Measurements from ENCODE around the gene SEMA4C. TPM values are rescaled to one million over a fixed set of nuclear protein-coding genes. Genes with fewer than 3 reads are reported as not detected.

Gene SEMA4C
- total RNA-seq, 1 donor from 2014 or later: 62.4 TPM

- TF ChIP-seq, protein P1, sequence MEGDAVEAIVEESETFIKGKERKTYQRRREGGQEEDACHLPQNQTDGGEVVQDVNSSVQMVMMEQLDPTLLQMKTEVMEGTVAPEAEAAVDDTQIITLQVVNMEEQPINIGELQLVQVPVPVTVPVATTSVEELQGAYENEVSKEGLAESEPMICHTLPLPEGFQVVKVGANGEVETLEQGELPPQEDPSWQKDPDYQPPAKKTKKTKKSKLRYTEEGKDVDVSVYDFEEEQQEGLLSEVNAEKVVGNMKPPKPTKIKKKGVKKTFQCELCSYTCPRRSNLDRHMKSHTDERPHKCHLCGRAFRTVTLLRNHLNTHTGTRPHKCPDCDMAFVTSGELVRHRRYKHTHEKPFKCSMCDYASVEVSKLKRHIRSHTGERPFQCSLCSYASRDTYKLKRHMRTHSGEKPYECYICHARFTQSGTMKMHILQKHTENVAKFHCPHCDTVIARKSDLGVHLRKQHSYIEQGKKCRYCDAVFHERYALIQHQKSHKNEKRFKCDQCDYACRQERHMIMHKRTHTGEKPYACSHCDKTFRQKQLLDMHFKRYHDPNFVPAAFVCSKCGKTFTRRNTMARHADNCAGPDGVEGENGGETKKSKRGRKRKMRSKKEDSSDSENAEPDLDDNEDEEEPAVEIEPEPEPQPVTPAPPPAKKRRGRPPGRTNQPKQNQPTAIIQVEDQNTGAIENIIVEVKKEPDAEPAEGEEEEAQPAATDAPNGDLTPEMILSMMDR (IDR thresholded peaks at IDR 0.05; ENCODE audit: insufficient read depth, low read length, poor library complexity, severe bottlenecking): no peak
- Histone ChIP-seq H3K4me3 (ENCODE audit: low read depth, low read length) (no peak overlapping the region), H3K27me3 (ENCODE audit: control insufficient read depth, insufficient read depth, low read length) (peaks cover 2% of the 10 kb centered on the region), H3K36me3 (ENCODE audit: control insufficient read depth, insufficient read depth, low read length) (no peaks in the 10 kb centered on the region)
- DNase-seq (ENCODE audit: low read depth): no peak
These were observed 11.7 kb upstream of the SEMA4C start for GRCh38 chr2:96881349-96882195.

GRCh38 chr2:96880891-96881273 lies 11.0 kb upstream of the SEMA4C start:
- TF ChIP-seq, protein P1 (IDR thresholded peaks at IDR 0.05; ENCODE audit: insufficient read depth, low read length, poor library complexity, severe bottlenecking): no peak
- no peak overlapping the region for H3K4me3 ChIP-seq (ENCODE audit: low read depth, low read length)
- H3K27me3 ChIP-seq (ENCODE audit: control insufficient read depth, insufficient read depth, low read length): peaks cover 2% of the 10 kb centered on the region
- DNase-seq (ENCODE audit: low read depth): no peak
- no peaks in the 10 kb centered on the region for H3K36me3 ChIP-seq (ENCODE audit: control insufficient read depth, insufficient read depth, low read length)

GRCh38 chr2:96879545-96880040 lies 9.7 kb upstream of the SEMA4C start:
- H3K4me3 ChIP-seq (ENCODE audit: low read depth, low read length): no peak overlapping the region
- no peak for DNase-seq (ENCODE audit: low read depth)
- H3K36me3 ChIP-seq (ENCODE audit: control insufficient read depth, insufficient read depth, low read length): no peaks in the 10 kb centered on the region
- TF ChIP-seq, protein P1 (IDR thresholded peaks at IDR 0.05; ENCODE audit: insufficient read depth, low read length, poor library complexity, severe bottlenecking): no peak
- peaks cover 2% of the 10 kb centered on the region for H3K27me3 ChIP-seq (ENCODE audit: control insufficient read depth, insufficient read depth, low read length)

- no peaks in the 10 kb centered on the region for H3K36me3 ChIP-seq (ENCODE audit: control insufficient read depth, insufficient read depth, low read length)
- H3K27me3 ChIP-seq (ENCODE audit: control insufficient read depth, insufficient read depth, low read length): peaks cover 2% of the 10 kb centered on the region
- DNase-seq (ENCODE audit: low read depth): no peak
- TF ChIP-seq, protein P1 (IDR thresholded peaks at IDR 0.05; ENCODE audit: insufficient read depth, low read length, poor library complexity, severe bottlenecking): no peak
- no peak overlapping the region for H3K4me3 ChIP-seq (ENCODE audit: low read depth, low read length)
These were observed 9.1 kb upstream of the SEMA4C start for GRCh38 chr2:96878796-96879544.

DNA sequence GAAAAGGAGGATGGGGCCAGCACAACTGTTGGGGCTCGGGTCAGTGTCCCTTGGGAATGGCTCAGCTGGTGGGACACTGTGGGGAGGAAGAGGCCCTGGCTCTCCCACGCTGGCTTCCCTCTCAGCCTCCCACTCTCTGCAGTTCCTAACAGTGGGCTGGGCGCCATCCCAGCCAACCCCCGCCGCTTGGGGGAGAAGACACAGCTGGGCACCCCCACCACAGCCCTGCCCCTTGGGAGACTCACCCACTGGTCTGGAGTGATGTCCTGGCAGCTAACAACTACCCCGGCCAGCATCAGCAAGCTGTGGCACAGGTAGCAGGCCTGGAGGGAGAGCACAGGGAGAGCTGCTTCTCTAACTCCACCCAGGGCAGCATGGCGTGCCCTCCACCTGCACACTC lies 8.3 kb upstream of the SEMA4C start:
- peaks cover 2% of the 10 kb centered on the region for H3K27me3 ChIP-seq (ENCODE audit: control insufficient read depth, insufficient read depth, low read length)
- TF ChIP-seq, protein P1 (IDR thresholded peaks at IDR 0.05; ENCODE audit: insufficient read depth, low read length, poor library complexity, severe bottlenecking): no peak
- no peak overlapping the region for H3K4me3 ChIP-seq (ENCODE audit: low read depth, low read length)
- no peaks in the 10 kb centered on the region for H3K36me3 ChIP-seq (ENCODE audit: control insufficient read depth, insufficient read depth, low read length)
- no peak for DNase-seq (ENCODE audit: low read depth)

Data from kidney epithelial cell (primary cell).